Activated T-cell treated with anti-CD3 and anti-CD28 coated beads for 48 hours (primary cell): ENCODE data around the gene BFSP1.

ENCODE experiments used
- DNase-seq: peaks from one replicate; pipeline ENCODE4 v3.0.0-alpha.2; 2020; ENCODE audit warnings: low read depth

BFSP1 gene

DNA sequence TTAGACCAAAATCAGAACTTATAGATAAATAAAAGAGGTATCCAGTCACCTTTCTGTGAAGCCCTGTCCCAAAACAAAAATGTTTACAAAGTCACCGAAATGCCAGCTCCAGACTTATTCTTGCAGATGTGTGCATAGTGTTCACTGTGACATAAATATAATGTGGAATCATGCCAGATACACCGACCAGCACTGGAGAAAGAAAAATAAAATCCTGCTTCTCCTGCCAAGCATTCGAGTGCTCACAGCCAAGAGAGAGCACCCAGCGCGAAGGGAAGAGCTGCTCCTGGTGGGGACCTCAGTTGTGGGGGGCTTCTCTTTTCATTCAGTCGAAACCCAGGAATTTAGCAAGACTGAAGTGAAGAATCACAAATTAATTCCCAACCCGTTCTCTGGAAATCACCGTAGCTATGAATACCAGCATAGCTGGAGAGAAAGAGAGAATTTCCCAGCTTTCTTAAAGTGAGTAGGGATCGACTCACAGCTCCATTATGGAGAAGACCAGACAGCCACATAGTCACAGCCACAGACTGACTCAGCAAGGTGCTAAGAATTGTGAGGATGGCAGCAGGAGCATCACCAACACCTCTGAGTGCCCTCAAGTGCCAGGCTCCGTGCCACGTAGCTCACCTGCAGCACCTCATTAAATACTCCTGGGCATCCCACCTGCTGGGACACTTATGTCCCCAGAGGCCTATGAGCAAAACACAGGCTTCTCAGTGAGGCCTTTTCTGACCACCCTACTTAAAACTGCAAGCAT lies 33.2 kb downstream of the BFSP1 start:
- no peak for DNase-seq

GRCh38 chr20:17495826-17496225 lies 35.4 kb downstream of the BFSP1 start:
- no peak for DNase-seq

DNA sequence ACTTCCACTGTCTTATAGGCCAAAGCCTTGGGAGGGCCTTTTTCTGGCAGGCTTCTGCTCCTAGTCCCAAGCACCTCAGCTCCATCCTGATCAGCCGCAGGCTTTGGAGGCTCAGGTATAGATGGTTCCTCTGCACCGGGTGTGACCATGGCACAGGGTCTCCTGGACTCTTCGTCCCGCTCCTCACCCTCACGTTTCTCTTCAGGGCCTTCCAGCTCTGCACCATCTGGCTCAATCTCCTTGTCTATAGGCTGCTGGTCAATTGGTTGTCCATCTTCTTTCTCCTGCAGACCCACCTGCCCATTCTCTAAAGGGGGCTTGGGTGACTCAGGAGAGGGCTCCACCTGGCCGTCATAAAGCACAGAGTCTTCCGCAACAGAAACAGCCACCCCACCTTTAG lies 37.0 kb downstream of the BFSP1 start:
- DNase-seq: no peak

- DNase-seq: no peak
These were observed 38.0 kb downstream of the BFSP1 start for GRCh38 chr20:17493173-17493572.

DNA sequence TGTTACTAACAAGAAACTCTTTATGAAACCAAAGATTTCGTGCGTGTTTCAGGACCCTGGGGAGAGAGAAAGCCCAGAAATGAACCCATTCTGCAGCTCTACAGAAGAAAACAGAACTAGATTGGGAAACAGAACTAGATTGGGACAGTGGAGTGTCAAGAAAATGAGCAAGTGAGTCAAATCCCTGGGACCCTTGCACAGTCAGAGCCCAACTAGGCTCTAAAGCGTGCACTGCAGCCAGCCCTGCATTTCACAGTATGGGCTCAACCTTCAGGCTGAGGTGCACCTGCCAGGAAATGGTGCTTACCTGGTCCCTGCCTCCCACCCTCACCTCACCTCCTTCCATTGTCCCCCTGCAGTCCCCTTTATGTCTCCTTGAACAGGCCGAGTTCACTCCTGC lies 39.7 kb downstream of the BFSP1 start:
- DNase-seq: no peak

DNA sequence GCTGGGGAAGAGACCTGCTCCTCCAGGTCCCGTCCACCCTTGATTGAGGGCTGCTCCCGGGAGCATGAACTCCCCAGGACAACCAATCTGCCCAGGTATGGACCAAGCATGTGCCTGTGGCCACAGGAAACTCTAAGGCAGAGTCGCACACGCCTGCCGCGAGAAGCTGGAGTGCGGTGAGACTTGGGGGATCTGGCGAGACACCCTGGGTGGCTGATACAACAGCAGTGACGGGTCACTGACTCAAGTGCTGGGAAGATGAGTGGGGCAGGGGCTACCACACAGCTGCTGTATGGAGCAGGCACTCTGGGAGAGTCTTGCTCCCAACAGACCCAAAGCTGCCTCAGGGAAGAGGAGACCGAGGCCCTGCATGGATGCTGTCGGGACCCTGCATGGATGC lies 40.1 kb downstream of the BFSP1 start:
- DNase-seq: no peak

DNA sequence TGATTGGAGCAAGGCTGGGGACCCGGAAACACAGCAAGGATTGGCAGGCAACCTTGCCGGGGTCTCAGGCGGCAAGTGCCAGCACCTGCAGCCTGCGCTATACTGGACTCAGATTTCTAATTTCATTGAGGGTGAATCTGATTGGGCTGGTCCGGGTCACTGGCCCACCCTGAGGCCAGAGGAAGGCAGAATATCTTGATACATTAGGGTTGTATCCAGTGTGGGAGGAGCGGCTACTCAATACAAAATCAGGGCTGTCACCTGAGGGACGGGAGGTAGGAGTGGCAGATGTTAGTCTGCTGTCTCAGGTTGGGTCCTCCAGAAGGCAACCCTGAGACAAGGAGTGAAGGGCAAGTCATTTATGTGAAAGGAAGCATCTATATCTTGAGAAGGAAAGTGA lies 40.7 kb downstream of the BFSP1 start:
- no peak for DNase-seq

GRCh38 chr20:17488916-17489600 lies 42.1 kb downstream of the BFSP1 start:
- no peak for DNase-seq

DNA sequence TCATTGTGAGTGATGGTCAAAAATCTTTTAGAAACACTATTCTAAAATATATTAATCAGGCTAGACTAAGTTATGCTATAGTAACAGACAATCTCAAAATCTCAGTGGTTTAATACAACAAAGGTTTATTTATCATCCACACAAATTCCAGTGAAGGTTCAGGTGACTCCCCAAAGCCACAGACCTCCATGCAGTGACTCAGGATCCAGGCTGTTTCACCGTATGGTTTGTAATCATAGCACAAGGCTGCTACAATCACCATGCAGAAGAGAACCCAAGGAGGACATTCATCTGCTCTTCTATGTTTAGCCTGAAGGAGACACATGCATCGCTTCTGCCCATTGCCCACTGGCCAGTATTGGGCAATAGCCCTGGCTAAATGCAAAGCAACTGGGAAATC lies 46.2 kb downstream of the BFSP1 start:
- no peak for DNase-seq

GRCh38 chr20:17482536-17482935 lies 48.6 kb downstream of the BFSP1 start:
- DNase-seq: no peak

- no peak for DNase-seq
These were observed 49.5 kb downstream of the BFSP1 start for GRCh38 chr20:17481661-17482060.

DNA sequence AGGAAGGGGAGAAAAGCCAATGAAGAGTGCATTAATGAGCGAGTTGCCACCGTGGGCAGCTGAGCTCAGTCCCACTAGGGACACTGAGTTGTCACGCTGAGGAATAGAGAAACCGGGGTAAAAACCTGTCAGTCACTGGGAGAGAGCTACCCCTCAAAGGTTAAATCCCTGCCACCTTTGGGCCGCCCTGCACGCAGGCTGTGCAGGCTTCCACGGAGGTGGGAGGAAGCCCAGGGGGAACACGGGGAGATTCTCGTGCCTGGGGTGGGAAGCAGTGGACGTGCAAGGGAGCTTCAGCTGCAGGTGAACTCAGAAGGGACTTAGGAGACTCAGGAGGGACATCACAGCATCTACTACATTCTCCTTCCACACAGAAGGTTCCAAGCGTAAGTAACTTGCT lies 50.5 kb downstream of the BFSP1 start:
- DNase-seq: no peak

DNA sequence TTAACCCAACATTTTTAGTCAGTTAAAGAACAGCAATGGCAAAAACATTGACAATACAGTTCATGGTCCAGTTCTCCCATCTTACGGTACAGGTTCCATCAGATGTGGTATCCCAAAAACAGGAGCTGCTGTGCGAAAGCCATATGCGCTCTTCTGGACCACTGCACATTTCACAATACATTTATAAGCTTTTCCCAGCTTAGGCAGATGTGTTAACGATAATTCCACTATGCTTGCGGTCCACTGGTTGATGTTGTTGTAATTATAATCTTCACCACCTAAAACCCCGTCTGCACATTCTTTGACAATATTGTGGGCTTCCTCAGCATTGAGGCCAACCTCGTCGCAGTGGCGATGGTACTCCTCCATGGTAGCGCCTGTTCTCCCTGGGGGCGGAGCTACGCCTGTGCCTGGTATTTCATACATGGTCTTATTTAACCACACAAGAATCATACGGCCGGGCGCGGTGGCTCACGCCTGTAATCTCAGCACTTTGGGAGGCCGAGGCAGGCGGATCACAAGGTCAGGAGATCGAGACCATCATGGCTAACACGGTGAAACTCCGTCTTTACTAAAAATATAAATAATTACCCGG lies 52.0 kb downstream of the BFSP1 start:
- DNase-seq: no peak

DNA sequence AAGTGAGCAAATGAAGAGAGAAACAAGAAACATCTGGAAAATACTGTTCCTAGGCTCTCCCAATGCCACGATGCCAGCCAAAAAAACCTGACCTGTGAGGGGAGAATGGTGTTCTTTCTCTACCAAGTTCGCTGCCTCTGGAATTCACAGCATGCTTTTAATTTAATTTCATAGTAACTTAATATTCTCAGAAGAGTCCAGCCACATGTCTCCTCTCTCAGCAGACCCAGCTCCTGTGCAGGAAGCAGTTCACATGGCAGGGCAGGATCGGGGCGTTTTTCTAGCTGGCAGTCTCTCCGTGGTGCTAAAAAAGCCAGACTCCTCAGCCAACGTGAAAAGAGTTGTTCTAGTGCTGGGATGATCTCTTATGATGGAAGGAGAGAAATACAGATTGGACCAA lies 57.5 kb downstream of the BFSP1 start:
- no peak for DNase-seq

GRCh38 chr20:17471606-17472187 lies 59.5 kb downstream of the BFSP1 start:
- DNase-seq: no peak

GRCh38 chr20:17470973-17471372 lies 60.2 kb downstream of the BFSP1 start:
- DNase-seq: no peak

GRCh38 chr20:17470521-17470920 lies 60.7 kb downstream of the BFSP1 start:
- no peak for DNase-seq

GRCh38 chr20:17469246-17470030 lies 61.7 kb downstream of the BFSP1 start:
- DNase-seq: no peak

- DNase-seq: no peak
These were observed 62.9 kb downstream of the BFSP1 start for GRCh38 chr20:17468073-17468840.

- DNase-seq: no peak
These were observed 64.0 kb downstream of the BFSP1 start for GRCh38 chr20:17467120-17467655.

GRCh38 chr20:17466641-17467040 lies 64.5 kb downstream of the BFSP1 start:
- DNase-seq: no peak
